GM12878 (cell line): ENCODE results near the gene NEK10. TPM values are rescaled to one million over a fixed set of nuclear protein-coding genes. Genes with fewer than 3 reads are reported as not detected.

ENCODE experiments used
- ATAC-seq: fragments of 200-7000 bp; cut with Tn5 transposase; 3 replicates; pipeline ENCODE4 v1.9.1; 2020; ENCODE audit warnings: mild to moderate bottlenecking, moderate library complexity
- BruUV-seq: library from RNA; stranded (reverse); fragments of 400-500 nt; replicated peaks from 2 replicates; lab custom pipeline; 2021; lab: Mats Ljungman, UMichigan
- CTCF ChIA-PET: fragments of 300-600 bp; sonication (Branson Sonifier 250); formaldehyde crosslinking; extraction: SDS; loops from one replicate; lab custom pipeline; 2021; ENCODE audit warnings: inconsistent platforms; lab: Yijun Ruan, JAX
- POLR2A ChIA-PET: fragments of 350-600 bp; formaldehyde crosslinking; extraction: SDS; loops from one replicate; lab custom pipeline; 2021; ENCODE audit warnings: inconsistent platforms; lab: Charles Lee
- RAD21 ChIA-PET: fragments of 300-600 bp; sonication (Branson Sonifier 250); formaldehyde crosslinking; loops from one replicate; lab custom pipeline; 2023; ENCODE audit warnings: antibody characterized with exemption; ENCODE audit not compliant: unreplicated experiment; lab: Charles Lee
- SMC1A ChIA-PET: fragments of 300-600 bp; sonication (Branson Sonifier 250); formaldehyde crosslinking; loops from one replicate; lab custom pipeline; 2023; ENCODE audit not compliant: unreplicated experiment, uncharacterized antibody; lab: Charles Lee
- DNase-seq: peaks from one replicate; pipeline ENCODE4 v3.0.0-alpha.2; 2011; ENCODE audit warnings: low read depth, low spot score
- FAIRE-seq: peaks from 3 replicates; lab custom pipeline; 2011; peaks lifted over from hg19 to GRCh38; lab: Jason Lieb, UNC
- H2AFZ ChIP-seq: 2 replicates; pipeline ENCODE4 v1.6.0; 2011; ENCODE audit warnings: low read depth, low read length, control low read depth; ENCODE audit not compliant: control insufficient read depth
- H3K27ac ChIP-seq: 2 replicates; pipeline ENCODE4 v1.5.1; 2011; ENCODE audit warnings: control low read depth; ENCODE audit not compliant: control insufficient read depth, insufficient read depth
- H3K27me3 ChIP-seq, 2 experiments: replicated peaks in 1 of 2; 2 replicates each; pipeline versions ENCODE4 v1.6.0 to v1.6.1; 2011; ENCODE audit warnings: low read length in 1 of 2; ENCODE audit not compliant: control insufficient read depth in 2 of 2, insufficient read depth in 2 of 2
- H3K36me3 ChIP-seq, 2 experiments: 2 replicates each; pipeline ENCODE4 v1.5.1; 2011; ENCODE audit warnings: low read length in 1 of 2; ENCODE audit not compliant: control insufficient read depth in 2 of 2, insufficient read depth in 2 of 2
- H3K4me1 ChIP-seq: 2 replicates; pipeline ENCODE4 v1.6.1; 2011; ENCODE audit warnings: mild to moderate bottlenecking, low read length, moderate library complexity, mixed read lengths; ENCODE audit not compliant: control insufficient read depth, insufficient read depth
- H3K4me2 ChIP-seq: 2 replicates; pipeline ENCODE4 v1.6.0; 2011; ENCODE audit warnings: control low read depth; ENCODE audit not compliant: control insufficient read depth, insufficient read depth
- H3K4me3 ChIP-seq: fragments of 200-600 bp; sonication (generic); 2 replicates; pipeline ENCODE4 v1.5.1; 2016
- H3K79me2 ChIP-seq: 2 replicates; pipeline ENCODE4 v1.6.0; 2011; ENCODE audit warnings: low read length; ENCODE audit not compliant: control insufficient read depth, insufficient read depth
- H3K9ac ChIP-seq: 2 replicates; pipeline ENCODE4 v1.8.0; 2011; ENCODE audit warnings: low read length, control low read depth, mixed read lengths; ENCODE audit not compliant: control insufficient read depth, insufficient read depth
- H3K9me3 ChIP-seq: replicated peaks from 3 replicates; pipeline ENCODE4 v1.5.1; 2011; ENCODE audit warnings: mild to moderate bottlenecking, low read length; ENCODE audit not compliant: control insufficient read depth, insufficient read depth
- H4K20me1 ChIP-seq: 2 replicates; pipeline ENCODE4 v1.6.0; 2011; ENCODE audit not compliant: control insufficient read depth, insufficient read depth
- BHLHE40 ChIP-seq, 2 experiments: fragments of 450-650 bp in 1 of 2; IDR thresholded peaks; 2 replicates each; pipeline ENCODE4 v1.6.1; 2011 to 2017; ENCODE audit warnings: low read depth in 2 of 2, borderline replicate concordance in 1 of 2, improper control_type of control experiment in 1 of 2, low read length in 1 of 2, mild to moderate bottlenecking in 1 of 2
- CBX5 ChIP-seq: sonication (generic); IDR thresholded peaks from 2 replicates; pipeline ENCODE4 v1.6.1; 2016; ENCODE audit warnings: low read depth, moderate library complexity, mild to moderate bottlenecking, inconsistent platforms
- CEBPB ChIP-seq, 2 experiments: fragments of 150-350 bp in 1 of 2; IDR thresholded peaks; 2 replicates each; pipeline ENCODE4 v1.6.1; 2012 to 2014; ENCODE audit warnings: low read depth in 2 of 2, low read length in 2 of 2, borderline replicate concordance in 1 of 2, inconsistent platforms in 1 of 2
- E4F1 ChIP-seq: fragments of 450-650 bp; IDR thresholded peaks from 2 replicates; pipeline ENCODE4 v1.6.1; 2018; ENCODE audit warnings: borderline replicate concordance, mild to moderate bottlenecking; ENCODE audit not compliant: partially characterized antibody
- EED ChIP-seq: sonication (generic); IDR thresholded peaks from 2 replicates; pipeline ENCODE4 v1.6.1; 2016; ENCODE audit warnings: antibody characterized with exemption, low read depth
- HDGF ChIP-seq: fragments of 450-650 bp; IDR thresholded peaks from 2 replicates; pipeline ENCODE4 v1.6.1; 2016; ENCODE audit warnings: antibody characterized with exemption
- MAX ChIP-seq: IDR thresholded peaks from 2 replicates; pipeline ENCODE4 v1.6.1; 2012; ENCODE audit warnings: low read depth, low read length, improper control_type of control experiment
- MTA3 ChIP-seq: IDR thresholded peaks from 2 replicates; pipeline ENCODE4 v1.6.1; 2012; ENCODE audit warnings: low read length, inconsistent platforms, borderline replicate concordance
- NFIC ChIP-seq: IDR thresholded peaks from 2 replicates; pipeline ENCODE4 v1.6.1; 2012; ENCODE audit warnings: low read depth, mild to moderate bottlenecking, inconsistent platforms, low read length, moderate library complexity
- NFYA ChIP-seq: IDR thresholded peaks from 2 replicates; pipeline ENCODE4 v1.6.1; 2011; ENCODE audit warnings: low read depth, mild to moderate bottlenecking, low read length, improper control_type of control experiment, borderline replicate concordance
- POU2F2 ChIP-seq: IDR thresholded peaks from 3 replicates; pipeline ENCODE4 v1.6.1; 2011; ENCODE audit warnings: low read depth, mild to moderate bottlenecking, low read length, borderline replicate concordance
- RCOR1 ChIP-seq: conservative IDR thresholded peaks from 2 replicates; pipeline ENCODE4 v1.6.1; 2012; ENCODE audit warnings: low read depth, low read length, improper control_type of control experiment
- STAT3 ChIP-seq: IDR thresholded peaks from 2 replicates; pipeline ENCODE4 v1.6.1; 2011; ENCODE audit warnings: low read depth, low read length, improper control_type of control experiment
- TARDBP ChIP-seq: IDR thresholded peaks from 2 replicates; pipeline ENCODE4 v1.6.1; 2016; ENCODE audit warnings: borderline replicate concordance
- ZNF207 ChIP-seq: fragments of 450-650 bp; IDR thresholded peaks from 2 replicates; pipeline ENCODE4 v1.6.1; 2014; ENCODE audit warnings: antibody characterized with exemption, mild to moderate bottlenecking, borderline replicate concordance
- ZNF274 ChIP-seq: IDR thresholded peaks from one replicate; pipeline ENCODE4 v1.8.0; 2011; ENCODE audit not compliant: insufficient read length, insufficient read depth
- ZNF622 ChIP-seq: fragments of 450-650 bp; IDR thresholded peaks from 2 replicates; pipeline ENCODE4 v1.6.1; 2017; ENCODE audit warnings: mild to moderate bottlenecking, inconsistent platforms
- ZSCAN29 ChIP-seq: fragments of 450-650 bp; IDR thresholded peaks from 2 replicates; pipeline ENCODE4 v1.6.1; 2017; ENCODE audit warnings: mild to moderate bottlenecking, moderate library complexity
- ZZZ3 ChIP-seq: IDR thresholded peaks from 2 replicates; pipeline ENCODE4 v1.6.1; 2011; ENCODE audit warnings: low read depth; ENCODE audit not compliant: control insufficient read depth, insufficient read length
- WGBS: methylation state at CpG from one replicate; pipeline ENCODE4 v1.1.6; 2016; ENCODE audit warnings: low lambda C conversion rate; ENCODE audit not compliant: insufficient replicate concordance, insufficient coverage; ENCODE audit errors: missing lambda C conversion rate; 5-methylcytosine and 5-hydroxymethylcytosine counted together
- in situ Hi-C: fragments of 300-500 bp; cut with MboI; formaldehyde crosslinking; loops from 9 replicates; pipeline ENCODE4 v1.14.3; 2018; ENCODE audit warnings: mixed read lengths
- intact Hi-C: fragments of 100-400 bp; cut with micrococcal nuclease; formaldehyde crosslinking; loops from one replicate; pipeline ENCODE4 v1.14.2; 2022; ENCODE audit not compliant: unreplicated experiment
- polyA plus RNA-seq, 11 experiments: library from polyadenylated mRNA; depleted of rRNA in 4 of 11; unstranded in 6 of 11; stranded (reverse) in 5 of 11; fragments of >200 nt; fragmentation: Nextera tagmentation in 4 of 11; fragmentation: Illumina TruSeq in 1 of 11; extraction: Ambion mirVana in 4 of 11; extraction: Trizol in 1 of 11; gene quantifications; 1 replicate in 1 of 11; 2 replicates in 10 of 11; pipeline versions ENCODE4 v1.2.1 to v1.2.3, GENCODE V29; 2011 to 2016; ENCODE audit warnings: inconsistent platforms in 2 of 11, missing spikeins in 2 of 11, low read depth in 1 of 11
- total RNA-seq, 4 experiments: library from RNA; depleted of rRNA in 3 of 4; stranded (reverse); fragments of >200 nt in 3 of 4; fragmentation: Illumina TruSeq in 1 of 4; extraction: Trizol in 1 of 4; gene quantifications; 2 replicates each; pipeline versions ENCODE4 v1.2.1 to v1.2.3, GENCODE V29; 2013 to 2021
- TF ChIP-seq, protein P1 (sequence below): fragments of 450-650 bp; IDR thresholded peaks from 2 replicates; pipeline ENCODE4 v1.6.1; 2016; ENCODE audit warnings: mild to moderate bottlenecking

The NEK10 gene
- total and polyA plus RNA-seq, 10 of the 15 experiments (the other 5 are each of a cell fraction or from before 2014, with no cell fraction given) = 0.06 to 0.40 (median 0.16) TPM; not detected in 2

DNA sequence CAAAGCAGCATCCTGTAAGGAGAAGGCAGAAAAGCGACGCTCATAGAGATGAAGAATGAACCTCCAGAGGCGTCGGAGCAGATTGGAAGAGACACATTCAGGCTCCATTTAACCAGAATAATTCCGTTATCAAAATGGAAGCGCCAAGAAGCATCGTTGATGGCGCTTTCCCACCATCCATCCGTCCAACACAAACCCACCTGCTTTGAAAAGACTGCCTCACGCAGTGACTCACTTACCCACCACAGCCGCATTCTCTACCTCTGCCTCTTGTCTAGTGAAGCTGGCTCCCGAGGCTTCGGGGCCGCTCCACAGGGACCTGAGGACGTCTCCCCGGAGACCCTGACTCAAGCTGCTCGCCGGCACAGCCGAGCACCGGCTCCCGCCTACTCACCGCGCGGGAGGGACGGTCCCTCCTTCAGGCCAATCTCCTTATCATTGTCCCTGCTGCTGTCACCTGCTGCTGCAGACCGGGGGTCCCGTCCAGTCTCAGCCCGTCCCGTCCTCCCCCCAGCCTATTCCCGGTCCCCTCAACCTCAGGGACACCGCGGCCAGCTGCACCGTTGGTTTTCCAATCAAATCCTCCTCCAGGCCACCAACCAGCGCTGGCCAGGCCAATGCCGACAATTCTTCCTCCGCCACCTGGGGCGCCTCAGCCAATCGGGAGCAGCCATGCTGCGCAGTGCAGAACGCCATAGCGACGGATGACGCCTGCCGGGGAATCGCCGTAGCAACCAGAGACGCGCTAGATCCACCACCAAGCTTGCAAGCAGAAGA lies at the start of gene NEK10 (continued):
- TF ChIP-seq, protein P1, sequence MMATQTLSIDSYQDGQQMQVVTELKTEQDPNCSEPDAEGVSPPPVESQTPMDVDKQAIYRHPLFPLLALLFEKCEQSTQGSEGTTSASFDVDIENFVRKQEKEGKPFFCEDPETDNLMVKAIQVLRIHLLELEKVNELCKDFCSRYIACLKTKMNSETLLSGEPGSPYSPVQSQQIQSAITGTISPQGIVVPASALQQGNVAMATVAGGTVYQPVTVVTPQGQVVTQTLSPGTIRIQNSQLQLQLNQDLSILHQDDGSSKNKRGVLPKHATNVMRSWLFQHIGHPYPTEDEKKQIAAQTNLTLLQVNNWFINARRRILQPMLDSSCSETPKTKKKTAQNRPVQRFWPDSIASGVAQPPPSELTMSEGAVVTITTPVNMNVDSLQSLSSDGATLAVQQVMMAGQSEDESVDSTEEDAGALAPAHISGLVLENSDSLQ = no peak
- TF ChIP-seq MTA3 (no peak), BHLHE40 (IDR thresholded peaks at IDR 0.05; ENCODE audit: borderline replicate concordance in 1 of 2, low read depth in 2 of 2, low read length in 1 of 2) (no peak), EED (no peak), RCOR1 (no peak)

DNA sequence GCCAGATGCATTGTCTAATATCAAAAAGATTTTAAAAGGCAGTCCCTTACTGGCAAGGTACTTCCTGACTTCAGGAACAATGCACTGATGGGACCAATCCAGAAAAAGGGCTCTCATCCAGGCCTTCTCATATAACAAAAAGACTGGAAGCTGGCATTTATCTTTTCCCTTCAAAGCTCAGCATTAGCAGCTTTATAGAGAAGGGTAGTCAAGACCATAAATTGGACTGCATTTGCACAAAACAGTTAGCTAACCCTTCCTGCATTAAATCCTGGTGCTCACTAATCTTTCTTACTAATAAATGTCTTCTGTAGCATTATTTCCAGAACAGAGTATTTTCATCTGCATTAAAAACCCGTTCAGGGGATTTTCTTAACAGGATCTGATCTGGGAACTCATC lies 46.0 kb upstream of the NEK10 start:
- CTCF ChIA-PET = interaction anchor here (1.2 to 1.6 kb wide), 2 partner anchors 11 to 13 kb away, joined by 3 to 5 read pairs; no protein-coding TSS in a partner anchor
- 100% methylated on average over 1 of the region's 1 CpG for WGBS
- POLR2A ChIA-PET = no interaction called here
- Histone ChIP-seq H3K4me3 (no peak overlapping the region), H3K27ac (no peak overlapping the region), H4K20me1 (no peaks in the 10 kb centered on the region), H3K4me2 (no peak overlapping the region), H3K4me1 (no peaks in the 10 kb centered on the region), H3K36me3 (peaks cover 0 to 2% of the 10 kb centered on the region in 2 experiments; a peak in 3 of 4 replicates), H3K27me3 (no peaks in the 10 kb centered on the region), H3K9ac (no peak overlapping the region), H3K79me2 (no peaks in the 10 kb centered on the region), H2AFZ (no peak overlapping the region), H3K9me3 (no peaks in the 10 kb centered on the region)
- SMC1A ChIA-PET = interaction anchor here (1.1 to 1.3 kb wide), 2 partner anchors 9 kb away, joined by 3 read pairs; no protein-coding TSS in a partner anchor
- BruUV-seq = TSS peak; percentile 25
- intact Hi-C loops = no loop called here
- ATAC-seq (no peak), FAIRE-seq (no peak), DNase-seq (no peak)
- RAD21 ChIA-PET = no interaction called here
- in situ Hi-C loops = no loop called here
- TF ChIP-seq CEBPB (IDR thresholded peaks at IDR 0.05; ENCODE audit: borderline replicate concordance in 1 of 2, low read depth in 2 of 2, low read length in 2 of 2) (no peak), ZNF207 (no peak), ZNF274 (no peak), NFIC (no peak), E4F1 (no peak), HDGF (no peak), ZSCAN29 (no peak), TARDBP (no peak), STAT3 (no peak), CBX5 (no peak), NFYA (no peak), ZNF622 (no peak), ZZZ3 (no peak), POU2F2 (no peak), MAX (no peak)
